ENCODE results near the gene ZNF451. TPM values are rescaled to one million over a fixed set of nuclear protein-coding genes. Genes with fewer than 3 reads are reported as not detected.
A peak's percentile ranks its signal among the peaks of the same experiment; 100 is the strongest.

ZNF451 gene
- total RNA-seq, 2 donors from 2014 or later: 32.3 to 68.6 TPM

DNA sequence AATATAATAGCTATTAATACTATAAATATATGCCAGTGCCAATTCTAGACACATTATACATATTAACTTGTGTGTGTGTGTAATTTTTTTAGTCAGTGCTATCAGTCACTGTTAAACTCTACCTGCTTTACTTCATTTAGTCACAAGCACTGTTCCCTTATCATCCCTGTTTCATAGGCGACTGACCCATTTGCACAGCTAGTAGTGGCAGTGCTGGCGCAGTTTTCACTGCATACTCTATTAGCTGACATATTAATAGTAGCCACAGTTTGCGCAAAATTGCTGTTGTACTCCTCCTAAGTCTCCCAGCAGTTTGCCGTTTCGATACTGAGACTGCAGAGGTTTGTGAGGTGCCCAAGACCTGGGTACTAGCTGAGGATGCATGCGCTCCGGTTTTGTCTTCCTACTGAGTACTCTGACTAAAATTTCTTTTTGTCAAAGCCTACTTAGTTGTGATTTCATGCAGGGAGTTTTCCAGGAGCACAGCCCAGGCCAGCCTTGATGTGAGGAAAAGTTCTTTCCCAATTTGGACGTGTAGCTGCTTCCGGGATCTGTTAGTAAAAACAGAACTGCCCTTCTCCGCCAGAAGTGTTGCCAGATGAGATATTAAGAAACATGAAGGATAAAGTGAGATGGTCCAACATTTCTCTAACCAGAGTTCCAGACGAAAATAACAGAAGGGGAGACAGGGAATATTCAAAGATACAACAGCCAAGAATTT, 87.7 kb downstream of the ZNF451 start:
- H3K4me1 ChIP-seq (replicated peaks): no peaks in the 10 kb centered on the region
- peak overlapping the region; percentile 59 to 62 for H3K27ac ChIP-seq
- intact Hi-C loops (cut with DNase I): loop anchor here (10.0 kb wide), 1 partner anchor 223 kb away; the partner anchor contains the start of gene BEND6
- TF ChIP-seq POLR2A (IDR thresholded peaks at IDR 0.05) (no peak), POLR2AphosphoS5 (IDR thresholded peaks at IDR 0.05) (no peak)
- TF ChIP-seq, protein P1, sequence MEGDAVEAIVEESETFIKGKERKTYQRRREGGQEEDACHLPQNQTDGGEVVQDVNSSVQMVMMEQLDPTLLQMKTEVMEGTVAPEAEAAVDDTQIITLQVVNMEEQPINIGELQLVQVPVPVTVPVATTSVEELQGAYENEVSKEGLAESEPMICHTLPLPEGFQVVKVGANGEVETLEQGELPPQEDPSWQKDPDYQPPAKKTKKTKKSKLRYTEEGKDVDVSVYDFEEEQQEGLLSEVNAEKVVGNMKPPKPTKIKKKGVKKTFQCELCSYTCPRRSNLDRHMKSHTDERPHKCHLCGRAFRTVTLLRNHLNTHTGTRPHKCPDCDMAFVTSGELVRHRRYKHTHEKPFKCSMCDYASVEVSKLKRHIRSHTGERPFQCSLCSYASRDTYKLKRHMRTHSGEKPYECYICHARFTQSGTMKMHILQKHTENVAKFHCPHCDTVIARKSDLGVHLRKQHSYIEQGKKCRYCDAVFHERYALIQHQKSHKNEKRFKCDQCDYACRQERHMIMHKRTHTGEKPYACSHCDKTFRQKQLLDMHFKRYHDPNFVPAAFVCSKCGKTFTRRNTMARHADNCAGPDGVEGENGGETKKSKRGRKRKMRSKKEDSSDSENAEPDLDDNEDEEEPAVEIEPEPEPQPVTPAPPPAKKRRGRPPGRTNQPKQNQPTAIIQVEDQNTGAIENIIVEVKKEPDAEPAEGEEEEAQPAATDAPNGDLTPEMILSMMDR (IDR thresholded peaks at IDR 0.05): no peak
- DNase-seq (ENCODE audit: low spot score): no peak
- H3K36me3 ChIP-seq: no peaks in the 10 kb centered on the region
- H3K4me3 ChIP-seq: no peak overlapping the region
- 65% methylated on average over 11 of the region's 11 CpGs for WGBS
- no peaks in the 10 kb centered on the region for H3K27me3 ChIP-seq (replicated peaks; ENCODE audit: insufficient read depth)
- H3K9me3 ChIP-seq: no peaks in the 10 kb centered on the region

DNA sequence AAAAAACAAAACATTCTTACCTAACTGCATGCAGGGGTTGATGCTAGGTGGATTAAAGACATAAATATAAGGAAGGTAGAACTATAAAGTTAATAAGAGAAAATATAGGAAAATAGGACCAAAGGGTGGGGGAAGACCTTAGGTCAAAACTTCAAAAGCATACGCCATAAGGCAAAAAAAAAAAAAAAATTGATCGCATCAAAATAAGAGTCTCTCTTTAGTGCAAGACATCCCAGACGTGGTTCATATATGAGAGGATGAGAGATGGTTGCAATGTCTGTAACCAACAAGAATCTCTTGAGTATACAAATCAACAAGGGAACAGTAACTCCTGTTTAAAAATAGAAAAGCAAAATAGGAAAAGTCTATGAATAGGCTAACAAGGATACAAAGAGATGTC, 90.6 kb downstream of the ZNF451 start:
- Histone ChIP-seq H3K27me3 (replicated peaks; ENCODE audit: insufficient read depth) (no peaks in the 10 kb centered on the region), H3K9me3 (no peaks in the 10 kb centered on the region), H3K27ac (no peak overlapping the region), H3K4me1 (replicated peaks) (no peaks in the 10 kb centered on the region), H3K36me3 (no peaks in the 10 kb centered on the region), H3K4me3 (no peak overlapping the region)
- no peak for DNase-seq (ENCODE audit: low spot score)
- 89% methylated on average over 3 of the region's 3 CpGs for WGBS
- TF ChIP-seq POLR2AphosphoS5 (IDR thresholded peaks at IDR 0.05): no peak
- TF ChIP-seq, protein P1 (IDR thresholded peaks at IDR 0.05): no peak
- no peak for TF ChIP-seq POLR2A (IDR thresholded peaks at IDR 0.05)
- intact Hi-C loops (cut with DNase I): loop anchor here (5.0 kb wide), 1 partner anchor 42 kb away; the partner anchor contains the start of gene RAB23

DNA sequence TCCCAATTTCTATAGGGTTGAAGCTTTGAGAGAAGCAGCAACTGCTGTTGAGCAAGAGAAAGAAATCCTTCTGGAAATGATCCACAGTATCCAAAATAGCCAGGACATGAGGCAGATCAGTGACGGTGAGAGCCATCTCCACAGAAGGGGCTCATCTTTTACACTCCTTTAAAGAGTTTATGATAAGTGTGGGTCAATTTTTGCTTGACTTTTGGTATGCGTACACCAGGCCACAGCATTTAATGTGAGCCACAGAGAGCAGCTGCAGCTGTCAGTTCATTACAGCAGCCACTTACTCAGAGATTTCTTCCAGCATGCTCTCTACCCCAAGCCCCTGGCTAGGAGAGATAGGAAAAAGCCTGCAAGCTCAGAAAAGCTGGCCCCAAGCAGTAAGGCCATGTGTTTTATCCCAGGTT, 92.0 kb downstream of the ZNF451 start:
- no peaks in the 10 kb centered on the region for H3K4me1 ChIP-seq (replicated peaks)
- no peaks in the 10 kb centered on the region for H3K27me3 ChIP-seq (replicated peaks; ENCODE audit: insufficient read depth)
- peak overlapping the region in 1 of 2 donors; percentile 9 for H3K27ac ChIP-seq
- no peaks in the 10 kb centered on the region for H3K9me3 ChIP-seq
- TF ChIP-seq POLR2AphosphoS5 (IDR thresholded peaks at IDR 0.05): no peak
- TF ChIP-seq POLR2A (IDR thresholded peaks at IDR 0.05): no peak
- TF ChIP-seq, protein P1 (IDR thresholded peaks at IDR 0.05): no peak
- no peak for DNase-seq (ENCODE audit: low spot score)
- intact Hi-C loops (cut with DNase I): loop anchor here (5.0 kb wide), 1 partner anchor 40 kb away; the partner anchor contains the start of gene RAB23
- no peak overlapping the region for H3K4me3 ChIP-seq
- H3K36me3 ChIP-seq: no peaks in the 10 kb centered on the region
- WGBS: 57% methylated on average over 2 of the region's 2 CpGs

GRCh38 chr6:57183336-57183735, 93.3 kb downstream of the ZNF451 start:
- DNase-seq (ENCODE audit: low spot score): no peak
- TF ChIP-seq POLR2A (IDR thresholded peaks at IDR 0.05) (no peak), POLR2AphosphoS5 (IDR thresholded peaks at IDR 0.05) (no peak)
- TF ChIP-seq, protein P1 (IDR thresholded peaks at IDR 0.05): no peak
- Histone ChIP-seq H3K36me3 (no peaks in the 10 kb centered on the region), H3K27ac (no peak overlapping the region), H3K27me3 (replicated peaks; ENCODE audit: insufficient read depth) (no peaks in the 10 kb centered on the region), H3K4me1 (replicated peaks) (no peaks in the 10 kb centered on the region), H3K9me3 (no peaks in the 10 kb centered on the region), H3K4me3 (no peak overlapping the region)
- intact Hi-C loops (cut with DNase I): loop anchor here (5.0 kb wide), 1 partner anchor 39 kb away; the partner anchor contains the start of gene RAB23
- 73% methylated on average over 2 of the region's 2 CpGs for WGBS

GRCh38 chr6:57190140-57190539, 100.2 kb downstream of the ZNF451 start:
- WGBS: 53% methylated on average over 2 of the region's 2 CpGs
- H3K9me3 ChIP-seq: no peaks in the 10 kb centered on the region
- no peak overlapping the region for H3K27ac ChIP-seq
- no peak overlapping the region for H3K4me3 ChIP-seq
- TF ChIP-seq, protein P1 (IDR thresholded peaks at IDR 0.05): peak in 3 of 4 experiments; percentile 42 to 63 (median 49)
- TF ChIP-seq POLR2AphosphoS5 (IDR thresholded peaks at IDR 0.05) (peak; percentile 26), POLR2A (IDR thresholded peaks at IDR 0.05) (no peak)
- DNase-seq (ENCODE audit: low spot score): no peak
- intact Hi-C loops (cut with DNase I): loop anchor here (5.0 kb wide), 1 partner anchor 122 kb away; no protein-coding TSS in a partner anchor
- no peaks in the 10 kb centered on the region for H3K4me1 ChIP-seq (replicated peaks)
- no peaks in the 10 kb centered on the region for H3K36me3 ChIP-seq
- no peaks in the 10 kb centered on the region for H3K27me3 ChIP-seq (replicated peaks; ENCODE audit: insufficient read depth)

All from prostate gland (tissue), 2 donors.